ENCODE results near the gene NDN.

GRCh38 chr15:23690015-23690414, 2.9 kb upstream of the NDN start:
- TF ChIP-seq CTCF (conservative IDR thresholded peaks at IDR 0.05; ENCODE audit: low read depth, low read length), result no peak
- TF ChIP-seq ELK1 (IDR thresholded peaks at IDR 0.05; ENCODE audit: borderline replicate concordance, low read depth, low read length), result no peak
- no peak for TF ChIP-seq RAD21 (IDR thresholded peaks at IDR 0.05; ENCODE audit: low read length)
- no peak for TF ChIP-seq POLR2A (IDR thresholded peaks at IDR 0.05; ENCODE audit: low read depth, low read length)
- TF ChIP-seq SMC3 (IDR thresholded peaks at IDR 0.05; ENCODE audit: low read depth, low read length), result no peak
- no peak for TF ChIP-seq BHLHE40 (IDR thresholded peaks at IDR 0.05; ENCODE audit: low read depth, low read length)
- no peak for TF ChIP-seq USF2 (IDR thresholded peaks at IDR 0.05; ENCODE audit: low read depth, low read length)

Measured in IMR-90 (cell line).